WTC11 (cell line): ENCODE measurements around the gene SMPX.

ENCODE experiments used
- ATF3 ChIP-seq: sonication (generic); formaldehyde crosslinking; conservative IDR thresholded peaks from 2 replicates; pipeline ENCODE4 v1.8.1; 2022; ENCODE audit warnings: mild to moderate bottlenecking, missing genetic modification reagents
- CTCF ChIP-seq: fragments of 200-600 bp; IDR thresholded peaks from 2 replicates; pipeline ENCODE4 v1.8.0; 2022; ENCODE audit warnings: antibody characterized with exemption
- GABPB1 ChIP-seq: sonication (generic); formaldehyde crosslinking; IDR thresholded peaks from 2 replicates; pipeline ENCODE4 v1.8.1; 2023; ENCODE audit warnings: mild to moderate bottlenecking, missing genetic modification reagents
- GRHL2 ChIP-seq: fragments of 250-450 bp; sonication (Bioruptor Pico); IDR thresholded peaks from 2 replicates; pipeline ENCODE4 v1.8.0; 2022; ENCODE audit warnings: mild to moderate bottlenecking, moderate library complexity; ENCODE audit not compliant: insufficient replicate concordance, severe bottlenecking
- NFYB ChIP-seq: sonication (generic); formaldehyde crosslinking; conservative IDR thresholded peaks from 2 replicates; pipeline ENCODE4 v1.8.0; 2022; ENCODE audit warnings: low read depth, missing genetic modification reagents
- PRRX2 ChIP-seq: fragments of 250-450 bp; sonication (Bioruptor Pico); IDR thresholded peaks from 2 replicates; pipeline ENCODE4 v1.8.0; 2021; ENCODE audit warnings: mild to moderate bottlenecking
- TEAD1 ChIP-seq: sonication (generic); formaldehyde crosslinking; IDR thresholded peaks from 2 replicates; pipeline ENCODE4 v1.8.0; 2022; ENCODE audit warnings: mild to moderate bottlenecking, missing genetic modification reagents
- USF2 ChIP-seq: sonication (generic); formaldehyde crosslinking; IDR thresholded peaks from 2 replicates; pipeline ENCODE4 v1.8.1; 2023; ENCODE audit warnings: mild to moderate bottlenecking, missing genetic modification reagents, moderate library complexity
- ZNF138 ChIP-seq: sonication (generic); formaldehyde crosslinking; conservative IDR thresholded peaks from 2 replicates; pipeline ENCODE4 v1.8.1; 2022; ENCODE audit warnings: mild to moderate bottlenecking, moderate library complexity, missing genetic modification reagents
- ZNF232 ChIP-seq: sonication (generic); formaldehyde crosslinking; IDR thresholded peaks from 2 replicates; pipeline ENCODE4 v1.8.0; 2022; ENCODE audit warnings: mild to moderate bottlenecking, missing genetic modification reagents
- ZNF317 ChIP-seq: sonication (generic); formaldehyde crosslinking; IDR thresholded peaks from 2 replicates; pipeline ENCODE4 v1.8.1; 2023; ENCODE audit warnings: low read depth, mild to moderate bottlenecking, moderate library complexity, missing genetic modification reagents, borderline replicate concordance
- TF ChIP-seq, protein P1 (sequence below): sonication (generic); formaldehyde crosslinking; IDR thresholded peaks from 2 replicates; pipeline ENCODE4 v1.8.0; 2022; ENCODE audit warnings: mild to moderate bottlenecking, missing genetic modification reagents

- TF ChIP-seq CTCF (no peak), GABPB1 (CRISPR knock-in tag) (no peak), TEAD1 (CRISPR knock-in tag) (no peak), PRRX2 (CRISPR knock-in tag) (no peak), NFYB (CRISPR knock-in tag) (no peak), USF2 (CRISPR knock-in tag) (no peak), ZNF138 (CRISPR knock-in tag) (no peak), ATF3 (CRISPR knock-in tag) (no peak), GRHL2 (no peak), ZNF317 (CRISPR knock-in tag) (no peak), ZNF232 (CRISPR knock-in tag) (no peak)
- TF ChIP-seq, protein P1, sequence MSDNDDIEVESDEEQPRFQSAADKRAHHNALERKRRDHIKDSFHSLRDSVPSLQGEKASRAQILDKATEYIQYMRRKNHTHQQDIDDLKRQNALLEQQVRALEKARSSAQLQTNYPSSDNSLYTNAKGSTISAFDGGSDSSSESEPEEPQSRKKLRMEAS, result no peak
These were observed 9.7 kb downstream of the SMPX start for GRCh38 chrX:21748235-21748634.
